Stimulated activated naive CD4-positive, alpha-beta T cell treated with Interleukin-2 at 50 U/mL for 16 hours (primary cell): ENCODE results near the gene ZBTB45.
"Not testable (repeated sequence)": the region's sequence is repeated elsewhere in the genome, so short reads cannot be mapped to it uniquely, and the experiment has no call there.

Experiments
- DNase-seq: peaks from one replicate; lab custom pipeline; 2025; lab: John Stamatoyannopoulos, UW

ZBTB45 gene

DNA sequence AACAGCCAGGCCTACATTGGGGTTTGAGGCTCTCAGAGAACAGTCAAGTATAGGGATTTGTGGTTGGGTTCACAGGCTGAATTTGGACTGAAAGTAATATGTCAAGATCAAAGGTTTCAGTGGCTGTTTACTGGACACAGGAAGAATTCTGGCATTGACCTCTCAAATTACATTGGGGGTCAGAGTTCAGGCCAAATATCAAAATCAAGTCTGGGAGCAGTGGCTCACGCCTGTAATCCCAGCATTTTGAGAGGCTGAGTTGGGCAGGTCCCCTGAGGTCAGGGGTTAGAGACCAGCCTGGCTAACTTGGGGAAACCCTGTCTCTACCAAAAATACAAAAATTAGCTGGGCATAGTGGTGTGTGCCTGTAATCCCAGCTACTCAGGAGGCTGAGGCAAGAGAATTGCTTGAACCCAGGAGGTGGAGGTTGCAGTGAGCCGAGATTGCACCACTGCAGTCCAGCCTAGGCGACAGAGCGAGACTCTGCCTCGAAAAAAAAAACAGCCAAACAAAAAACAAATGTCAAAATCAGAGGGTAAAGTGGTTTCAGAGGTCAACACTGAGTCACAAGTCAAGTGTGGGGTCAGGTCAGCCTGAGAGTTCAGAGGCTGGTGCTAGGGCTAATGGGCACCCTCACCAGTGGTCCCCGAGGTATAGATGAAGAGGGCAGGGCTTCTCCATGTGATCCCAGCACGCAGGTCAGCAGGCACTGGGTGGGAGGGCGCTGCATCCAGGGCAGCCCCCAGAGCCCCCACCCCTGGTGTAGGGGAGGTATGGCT, 9.3 kb downstream of the ZBTB45 start:
- no peak for DNase-seq

DNA sequence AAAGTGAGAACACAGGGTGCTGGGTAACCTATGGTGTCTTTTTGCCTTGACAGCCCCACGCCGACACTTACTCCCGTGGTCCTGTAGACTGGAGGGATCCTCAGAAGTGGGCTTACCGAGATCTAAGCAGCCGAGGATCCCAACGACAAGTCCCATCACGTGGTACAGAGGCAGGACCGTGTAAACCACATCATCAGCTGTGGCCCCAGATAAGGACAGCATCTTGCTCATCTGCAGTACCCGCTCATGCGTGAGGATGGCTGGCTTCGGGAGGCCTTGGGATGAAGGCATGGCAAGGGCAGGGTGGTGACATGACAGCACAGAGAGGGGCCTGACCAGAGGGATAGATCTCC, 9.9 kb downstream of the ZBTB45 start:
- no peak for DNase-seq

DNA sequence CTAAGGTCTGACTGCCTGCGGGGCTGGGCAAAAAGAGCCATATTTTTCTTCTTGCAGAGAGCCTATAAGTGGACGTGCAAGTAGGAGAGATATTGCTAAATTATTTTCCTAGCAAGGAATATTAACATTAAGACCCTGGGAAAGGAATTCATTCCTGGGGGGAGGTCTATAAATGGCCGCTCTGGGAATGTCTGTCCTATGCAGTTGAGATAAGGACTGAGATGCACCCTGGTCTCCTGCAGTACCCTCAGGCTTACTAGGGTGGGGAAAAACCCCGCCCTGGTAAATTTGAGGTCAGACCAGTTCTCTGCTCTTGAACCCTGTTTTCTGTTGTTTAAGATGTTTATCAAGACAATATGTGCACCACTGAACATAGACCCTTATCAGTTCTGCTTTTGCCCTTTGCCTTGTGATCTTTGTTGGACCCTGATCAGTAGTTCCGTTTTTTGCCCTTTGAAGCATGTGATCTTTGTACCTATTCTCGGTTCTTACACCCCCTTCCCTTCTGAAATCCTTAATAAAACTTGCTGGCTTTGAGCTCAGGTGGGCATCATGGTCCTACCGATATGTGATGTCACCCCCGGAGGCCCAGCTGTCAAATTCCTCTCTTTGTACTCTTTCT, 11.9 kb downstream of the ZBTB45 start:
- DNase-seq = not testable (repeated sequence)

DNA sequence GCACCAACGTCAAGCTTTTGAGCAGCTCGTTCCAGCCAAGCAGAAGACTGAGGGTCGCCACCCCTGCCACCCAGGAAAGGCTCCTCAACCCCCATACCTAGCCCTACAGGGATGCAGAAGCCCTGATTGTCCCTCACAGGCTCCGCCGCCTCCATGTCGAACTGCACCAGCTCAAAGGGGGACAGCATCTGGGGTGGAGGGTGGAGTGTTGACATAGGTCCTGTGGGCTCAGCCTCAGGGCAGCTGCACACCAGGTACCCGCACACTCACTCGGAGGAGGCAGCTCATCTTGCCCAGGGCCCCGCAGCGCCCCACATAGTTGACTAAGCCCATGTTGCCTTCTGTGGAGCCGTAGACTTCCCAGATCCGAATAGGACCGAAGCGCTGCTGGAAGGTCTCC, 19.4 kb downstream of the ZBTB45 start:
- DNase-seq = no peak

DNA sequence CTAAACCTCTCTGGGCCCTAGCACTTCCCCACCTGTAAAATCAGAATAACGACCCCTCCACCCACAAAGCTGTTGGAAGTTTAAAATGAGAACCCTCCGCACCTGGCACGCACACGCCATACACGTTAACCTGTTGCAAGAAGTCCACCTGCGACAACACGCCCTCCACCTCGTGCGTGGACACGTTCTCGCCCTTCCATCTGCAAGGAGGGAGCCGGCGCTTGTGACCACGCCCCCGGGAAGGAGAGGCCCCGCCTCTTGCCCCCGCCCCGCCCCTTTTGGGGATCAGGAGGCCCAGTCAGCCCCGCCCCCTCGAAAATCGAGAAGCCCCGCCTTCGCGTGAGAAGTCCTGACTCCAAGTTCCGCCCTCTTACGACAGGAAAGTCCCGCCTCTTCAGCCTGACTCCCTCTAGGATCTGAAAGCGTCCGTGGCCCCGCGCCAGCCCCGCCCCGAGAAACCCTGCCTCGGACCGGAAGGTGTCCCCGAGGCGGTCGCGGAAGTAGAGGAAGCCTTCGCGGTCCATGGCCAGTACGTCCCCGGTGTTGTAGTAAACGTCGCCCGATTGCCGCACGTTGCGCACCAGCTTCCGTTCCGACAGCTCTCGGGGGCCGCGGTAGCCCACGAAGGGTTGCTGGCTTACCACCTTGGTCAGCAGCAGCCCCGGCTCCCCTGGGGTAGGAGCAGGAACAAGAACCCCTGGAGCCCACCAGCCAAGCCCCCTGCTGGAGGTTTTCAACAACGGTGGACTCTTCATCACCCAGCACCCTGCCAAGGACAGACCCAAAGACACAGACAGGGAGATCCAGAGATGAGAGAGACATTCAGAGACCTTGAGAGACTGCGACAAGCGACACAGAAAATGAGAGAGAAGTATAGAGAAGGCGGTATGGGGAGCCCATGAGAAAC, 20.3 kb downstream of the ZBTB45 start:
- peak; percentile 96 for DNase-seq

DNA sequence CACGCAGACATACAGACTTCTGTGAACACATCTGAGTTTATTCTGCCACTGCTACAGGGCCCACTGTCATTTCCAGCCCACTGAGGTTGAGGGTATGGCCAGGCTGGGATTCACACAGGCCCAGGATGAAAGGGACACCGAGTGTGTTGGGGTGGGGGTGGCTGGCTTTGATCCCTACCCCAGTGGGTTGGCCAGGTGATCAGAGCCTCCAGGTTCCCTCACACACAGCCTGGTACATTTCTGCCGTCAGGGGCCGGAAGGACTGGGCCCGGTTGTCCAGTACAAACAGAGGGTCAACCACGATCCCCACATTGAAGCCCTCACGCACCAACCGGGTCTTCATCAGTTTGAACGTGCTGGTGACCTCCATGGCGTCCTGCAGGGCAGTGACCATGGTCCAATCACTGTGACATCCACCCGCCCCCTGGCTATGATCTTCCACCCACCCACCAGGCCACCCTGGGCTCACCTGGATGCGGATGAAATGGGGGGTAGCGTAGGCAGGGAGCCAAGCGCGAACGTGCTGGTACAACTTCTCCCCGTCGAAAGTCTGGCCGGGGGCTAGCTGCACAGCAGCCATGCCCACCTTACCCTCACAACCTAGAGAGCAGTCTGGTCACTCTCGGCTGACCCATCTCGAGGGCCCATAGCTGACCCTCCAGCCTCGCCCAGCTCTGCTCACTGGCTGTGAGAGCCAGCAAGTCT, 21.1 kb downstream of the ZBTB45 start:
- DNase-seq = no peak

DNA sequence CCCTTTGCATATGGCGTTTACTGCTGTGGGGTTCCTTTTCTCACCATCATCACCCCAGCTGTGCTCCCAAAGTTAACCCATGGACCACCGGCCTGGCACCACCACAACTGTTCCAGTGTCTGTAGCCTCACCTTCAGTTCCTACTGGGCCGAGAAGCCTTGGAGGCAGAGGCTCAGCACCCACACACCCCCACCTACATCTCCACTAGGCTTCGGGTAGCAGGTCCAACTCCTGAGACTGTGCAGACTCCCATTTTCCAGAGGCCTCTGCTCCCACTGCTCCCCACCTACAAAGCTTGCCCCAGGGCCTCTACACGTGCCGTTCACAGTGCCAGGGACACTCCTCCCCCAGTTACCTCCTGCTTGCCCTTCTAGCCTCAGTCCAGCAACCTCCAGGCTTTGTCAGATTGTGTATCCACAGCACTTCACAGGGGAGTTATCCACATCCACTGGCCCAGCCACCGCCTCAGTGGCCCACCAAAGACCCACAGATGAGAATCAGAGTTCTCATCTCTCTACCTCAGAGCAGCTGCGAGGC, 21.9 kb downstream of the ZBTB45 start:
- DNase-seq = no peak

DNA sequence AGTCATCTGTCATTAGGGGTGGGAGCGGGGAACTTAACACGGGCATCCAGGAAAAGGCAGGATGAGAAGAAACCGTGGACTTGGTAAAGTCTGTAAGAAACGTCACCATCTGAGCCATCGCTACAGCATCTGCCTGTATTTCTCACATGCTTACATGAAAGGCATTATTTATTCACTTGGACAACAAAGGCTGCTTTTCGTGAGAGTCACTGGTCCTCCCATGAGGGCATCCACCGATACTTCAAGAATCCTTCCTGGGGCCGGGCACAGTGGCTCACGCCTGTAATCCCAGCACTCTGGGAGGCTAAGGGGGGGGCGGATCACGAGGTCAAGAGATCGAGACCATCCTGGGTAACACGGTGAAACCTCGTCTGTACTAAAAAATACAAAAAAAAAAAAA, 27.3 kb downstream of the ZBTB45 start:
- no peak for DNase-seq

DNA sequence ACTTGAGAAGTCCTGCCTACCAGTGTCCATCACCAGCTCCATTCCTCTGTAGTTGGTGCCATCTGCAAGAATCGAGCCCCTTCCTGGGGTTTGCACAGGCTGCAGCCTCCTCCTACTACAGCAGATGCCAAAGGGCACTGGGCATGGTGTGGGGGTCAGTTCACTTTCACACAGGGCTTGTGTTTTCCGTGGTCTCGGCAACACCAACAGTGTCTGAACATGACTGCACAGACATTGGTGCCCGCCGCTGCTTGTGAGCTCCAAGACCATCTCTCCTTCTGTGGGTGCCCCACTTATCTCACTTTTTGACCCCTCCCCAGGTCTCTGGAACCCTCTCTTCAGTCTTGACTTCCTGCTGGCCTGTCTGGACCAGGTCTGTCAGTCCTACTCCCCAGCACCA, 28.2 kb downstream of the ZBTB45 start:
- DNase-seq = no peak

DNA sequence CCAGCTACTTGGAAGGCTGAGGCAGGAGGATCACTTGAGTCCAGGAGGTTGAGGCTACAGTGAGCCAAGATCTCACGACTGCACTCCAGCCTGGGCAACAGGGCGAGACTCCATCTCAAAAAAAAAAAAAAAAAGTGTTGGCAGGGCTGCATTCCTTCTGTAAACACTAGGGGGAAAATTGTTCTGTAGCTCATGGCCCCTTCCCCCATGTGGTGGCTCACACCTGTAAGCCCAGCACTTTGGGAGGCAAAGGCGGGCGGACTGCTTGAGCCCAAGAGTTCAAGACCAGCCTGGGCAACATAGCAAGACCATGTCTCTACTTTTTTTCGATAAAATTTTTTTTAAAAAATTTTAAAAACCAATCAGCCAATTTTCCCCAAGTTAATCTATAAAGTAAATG, 35.3 kb downstream of the ZBTB45 start:
- not testable (repeated sequence) for DNase-seq

DNA sequence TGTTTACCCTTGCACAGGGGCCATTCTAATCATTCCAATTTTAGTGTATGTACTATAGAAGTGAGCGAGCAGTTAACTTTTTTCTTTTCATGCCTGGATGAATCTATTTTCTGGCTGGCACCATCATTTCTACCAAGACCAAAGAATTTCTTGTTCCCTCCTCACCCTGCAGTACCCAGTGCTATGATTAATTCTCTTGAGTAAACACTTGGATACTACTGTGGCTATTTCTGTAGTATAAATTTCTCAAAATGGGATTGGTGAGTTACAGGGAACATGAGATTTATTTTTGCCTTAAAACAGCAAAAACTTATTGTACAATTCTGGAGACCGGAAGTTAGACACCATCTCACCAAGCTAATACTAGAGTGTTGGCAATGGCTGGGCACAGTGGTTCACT, 35.8 kb downstream of the ZBTB45 start:
- DNase-seq = no peak

DNA sequence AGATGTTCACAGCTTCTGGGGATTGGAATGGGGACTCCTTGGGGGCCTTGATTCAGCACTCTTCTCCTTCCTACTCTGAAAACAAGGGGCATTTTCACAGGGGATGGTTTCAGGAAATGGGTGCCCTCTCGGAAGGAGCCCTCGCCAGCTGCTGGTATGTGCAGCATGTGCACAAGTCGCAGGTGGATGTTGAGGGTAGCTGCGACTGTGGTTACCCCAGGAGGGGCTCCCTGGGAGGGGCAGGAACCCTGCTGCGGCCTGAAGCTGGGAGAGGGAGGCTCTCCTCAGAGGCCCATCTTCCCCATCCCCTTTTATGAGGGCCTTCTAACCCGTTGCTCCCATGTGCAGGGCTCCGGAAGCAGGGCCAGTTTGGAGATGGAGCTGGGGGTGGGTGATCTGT, 37.2 kb downstream of the ZBTB45 start:
- DNase-seq = no peak

DNA sequence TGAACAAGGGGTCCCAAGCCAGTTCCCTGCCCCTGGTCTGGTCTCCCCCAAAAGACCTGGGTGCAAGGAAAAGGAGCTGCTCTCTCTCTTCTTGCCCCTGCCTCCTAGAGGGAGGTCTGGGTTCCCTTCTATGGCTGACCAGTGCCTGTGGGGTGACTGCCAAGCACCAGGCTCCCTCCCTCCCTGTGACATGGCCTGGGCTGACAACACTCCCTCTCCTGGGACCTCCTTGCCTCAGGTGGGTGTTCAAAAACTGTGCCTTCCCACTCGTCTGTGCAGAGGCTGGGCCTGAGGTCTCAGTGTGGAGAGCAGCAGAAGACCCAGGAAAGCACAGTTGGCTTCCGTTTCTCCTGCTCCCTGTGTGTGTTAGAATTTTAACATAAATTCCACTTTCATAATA, 38.8 kb downstream of the ZBTB45 start:
- DNase-seq = no peak

DNA sequence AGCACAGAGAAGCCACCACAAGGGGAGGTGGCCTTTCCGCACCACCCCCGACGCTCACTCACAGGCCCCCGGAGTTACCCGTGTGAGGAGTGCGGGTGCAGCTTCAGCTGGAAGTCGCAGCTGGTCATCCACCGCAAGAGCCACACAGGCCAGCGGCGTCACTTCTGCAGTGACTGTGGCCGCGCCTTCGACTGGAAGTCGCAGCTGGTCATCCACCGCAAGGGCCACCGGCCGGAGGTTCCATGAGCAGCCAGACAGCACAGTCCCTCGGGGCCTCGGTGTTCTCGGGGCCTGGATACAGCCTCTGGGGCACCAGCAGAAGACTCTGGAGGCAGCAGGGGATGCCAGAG, 39.2 kb downstream of the ZBTB45 start:
- no peak for DNase-seq

DNA sequence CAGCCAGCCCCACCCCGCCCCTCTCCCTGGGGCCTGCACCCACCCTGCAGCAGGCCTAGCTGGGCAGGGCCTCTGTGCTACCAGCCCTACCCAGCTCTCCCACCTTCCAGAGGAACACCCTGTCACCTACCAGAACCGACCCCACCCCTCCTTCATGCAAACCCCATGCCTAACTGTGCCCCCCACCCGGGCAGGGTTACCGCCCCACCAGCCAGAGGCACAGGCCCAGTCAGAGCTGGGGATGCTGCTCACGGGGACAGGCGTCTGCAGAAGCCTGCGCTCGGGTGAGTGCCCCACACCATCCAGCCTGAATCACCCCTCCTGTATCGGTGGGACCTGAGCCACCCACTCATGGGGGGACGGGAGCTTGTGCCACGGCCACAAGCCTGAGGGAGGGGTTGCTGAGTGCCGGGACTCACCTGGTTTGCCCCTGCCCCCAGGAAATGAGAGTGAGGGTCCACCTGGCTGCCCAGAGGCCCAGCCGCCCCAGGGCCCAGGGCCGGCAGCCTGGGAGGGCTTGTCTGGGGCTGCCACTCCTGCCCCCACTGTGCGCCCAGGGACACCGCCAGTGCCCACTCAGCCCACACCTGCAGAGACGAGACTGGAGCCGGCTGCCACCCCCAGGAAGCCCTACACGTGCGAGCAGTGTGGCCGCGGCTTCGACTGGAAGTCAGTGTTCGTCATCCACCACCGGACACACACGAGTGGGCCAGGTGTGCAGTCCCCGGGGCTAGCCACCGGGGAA, 39.7 kb downstream of the ZBTB45 start:
- no peak for DNase-seq

DNA sequence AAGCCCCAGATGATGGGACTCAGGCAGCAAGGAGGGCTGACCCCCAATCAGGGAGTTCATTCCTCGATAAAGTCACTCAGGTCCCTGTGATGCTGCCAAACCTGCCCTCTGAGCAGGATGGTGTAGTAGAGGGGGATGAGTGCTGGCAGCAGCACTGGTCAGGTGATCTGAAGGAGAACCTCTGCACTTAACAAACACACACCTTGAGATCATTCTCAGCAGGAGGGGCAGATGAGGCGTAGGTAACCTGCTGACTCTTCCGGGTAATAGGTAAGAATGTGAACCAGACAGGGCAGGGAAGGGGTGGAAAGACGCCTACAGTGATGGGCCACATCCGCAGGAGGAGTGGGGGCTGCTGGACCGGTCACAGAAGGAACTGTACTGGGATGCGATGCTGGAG, 40.3 kb downstream of the ZBTB45 start:
- DNase-seq = no peak

DNA sequence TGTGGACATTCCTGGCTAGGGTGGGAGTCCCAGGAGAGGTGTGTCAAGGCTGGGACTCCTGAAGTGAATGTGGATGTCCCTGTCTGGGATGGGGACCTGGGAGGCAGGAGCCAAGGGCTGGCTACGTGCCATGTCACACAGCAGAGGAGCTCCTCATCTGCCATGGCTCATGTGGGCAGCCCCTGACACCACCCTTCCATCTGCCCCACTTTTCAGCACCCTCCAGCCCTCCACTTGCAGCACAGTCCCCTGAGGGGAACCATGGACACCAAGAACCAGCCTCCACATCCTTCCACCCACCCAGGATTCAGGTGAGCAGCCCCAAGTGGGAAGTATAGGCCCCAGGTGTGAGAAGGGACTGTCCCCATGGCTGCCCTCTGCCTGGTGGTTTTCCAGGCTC, 41.7 kb downstream of the ZBTB45 start:
- no peak for DNase-seq

DNA sequence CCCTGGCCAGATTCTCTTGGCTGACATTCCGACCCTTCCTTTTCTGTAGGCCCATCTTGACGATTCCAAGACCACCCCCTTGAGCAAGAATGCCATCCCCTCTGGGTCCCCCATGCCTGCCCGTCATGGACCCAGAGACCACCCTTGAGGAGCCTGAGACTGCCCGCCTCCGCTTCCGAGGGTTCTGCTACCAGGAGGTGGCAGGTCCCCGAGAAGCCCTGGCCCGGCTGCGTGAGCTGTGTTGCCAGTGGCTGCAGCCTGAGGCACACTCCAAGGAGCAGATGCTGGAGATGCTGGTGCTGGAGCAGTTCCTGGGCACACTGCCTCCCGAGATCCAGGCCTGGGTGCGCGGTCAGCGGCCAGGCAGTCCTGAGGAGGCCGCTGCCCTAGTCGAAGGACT, 42.5 kb downstream of the ZBTB45 start:
- DNase-seq = no peak

DNA sequence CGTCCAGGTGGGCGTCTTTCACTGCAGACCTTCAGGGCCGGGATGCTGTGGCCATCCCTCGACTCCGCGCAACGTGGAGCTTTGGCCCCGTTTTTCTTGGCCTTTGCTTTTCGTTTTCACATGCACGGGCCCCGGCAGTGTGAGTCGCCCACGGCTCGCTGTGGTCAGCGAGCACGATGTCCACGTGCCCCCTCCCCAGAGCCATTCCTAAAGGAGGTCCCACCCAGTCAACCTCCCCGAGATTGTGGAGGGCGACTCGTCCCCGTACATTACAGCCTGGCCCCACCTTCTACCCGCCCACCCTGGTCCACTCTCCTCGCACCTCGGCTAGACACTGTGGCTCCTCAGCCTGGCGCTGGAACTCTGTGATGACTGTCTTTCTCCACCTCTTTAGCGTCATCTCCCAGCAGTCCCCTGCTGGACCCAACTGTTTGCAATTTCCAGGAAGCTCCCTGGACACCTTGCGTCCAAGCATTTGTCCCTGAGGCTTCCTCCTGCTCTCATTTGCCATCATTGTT, 43.1 kb downstream of the ZBTB45 start:
- no peak for DNase-seq

DNA sequence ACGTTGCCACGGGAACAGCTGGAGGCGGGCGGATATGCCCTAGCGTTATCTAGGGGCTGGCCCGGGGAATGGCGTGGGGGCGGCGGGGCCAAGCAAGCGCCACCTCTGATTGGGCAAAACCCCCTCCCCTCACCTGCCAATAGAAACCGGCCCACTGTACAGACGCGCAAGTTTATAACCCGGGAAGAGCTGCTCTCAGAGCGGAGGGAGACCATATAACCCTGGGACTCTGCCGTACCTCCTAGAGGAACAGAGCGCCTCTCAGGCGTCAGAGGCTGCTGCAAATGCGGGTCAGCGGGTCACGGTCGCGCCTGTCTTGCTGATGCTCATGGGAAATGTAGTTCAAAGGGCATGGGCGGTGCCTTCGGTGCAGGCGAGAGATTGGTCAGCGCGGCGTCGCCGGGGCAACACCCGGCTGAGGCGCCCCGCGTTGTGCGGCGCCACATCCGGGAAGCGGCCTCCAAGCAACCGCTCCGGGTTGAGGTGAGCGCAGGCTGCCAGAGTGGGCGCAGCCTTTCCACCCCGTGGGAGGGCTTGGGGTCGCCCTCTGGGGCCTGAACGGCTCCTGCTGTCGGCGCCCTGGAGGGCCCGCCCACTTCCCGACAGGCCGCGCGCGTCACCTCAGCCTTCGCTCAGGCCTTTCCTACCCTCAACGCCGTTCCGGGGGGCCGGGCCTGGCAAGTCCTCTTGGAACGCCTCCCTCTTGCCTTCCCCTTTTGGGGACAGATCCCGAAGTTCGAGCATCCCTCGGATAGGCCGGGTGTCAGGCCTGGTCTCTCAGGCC, 43.7 kb downstream of the ZBTB45 start, which contains the start of gene ZNF446:
TSS of gene ZNF446 (plus strand) at position 639 of the 784 bp plus-strand sequence. CDS start 867 bp downstream, outside the sequence.
- DNase-seq = peak; percentile 96
